GM18505 (cell line): ENCODE data around the gene TRIM2.

ENCODE experiments used
- ATAC-seq: cut with Tn5 transposase; IDR thresholded peaks from one replicate; pipeline ENCODE4 v1.9.1; 2021; ENCODE audit not compliant: unreplicated experiment
- POLR2A ChIP-seq: IDR thresholded peaks from 4 replicates; pipeline ENCODE4 v1.6.1; 2011; ENCODE audit warnings: borderline replicate concordance; ENCODE audit not compliant: insufficient read depth, insufficient read length; ENCODE audit errors: extremely low read depth

The TRIM2 gene

DNA sequence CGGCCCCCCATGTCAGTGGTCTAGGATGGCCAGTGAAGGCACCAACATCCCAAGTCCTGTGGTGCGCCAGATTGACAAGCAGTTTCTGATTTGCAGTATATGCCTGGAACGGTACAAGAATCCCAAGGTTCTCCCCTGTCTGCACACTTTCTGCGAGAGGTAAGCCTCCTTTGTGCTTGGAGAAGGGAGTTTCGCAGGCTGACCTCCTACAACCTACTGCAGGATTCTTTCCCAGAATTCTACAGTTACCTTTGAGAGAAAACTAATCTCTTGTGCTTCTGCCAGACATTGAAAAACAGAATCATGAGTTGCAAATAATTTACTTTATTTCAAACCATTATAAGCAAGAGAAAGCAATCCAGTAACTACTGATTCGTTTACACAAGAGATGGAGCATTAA lies 66.1 kb downstream of the TRIM2 start:
- ATAC-seq: no peak
- TF ChIP-seq POLR2A: no peak

DNA sequence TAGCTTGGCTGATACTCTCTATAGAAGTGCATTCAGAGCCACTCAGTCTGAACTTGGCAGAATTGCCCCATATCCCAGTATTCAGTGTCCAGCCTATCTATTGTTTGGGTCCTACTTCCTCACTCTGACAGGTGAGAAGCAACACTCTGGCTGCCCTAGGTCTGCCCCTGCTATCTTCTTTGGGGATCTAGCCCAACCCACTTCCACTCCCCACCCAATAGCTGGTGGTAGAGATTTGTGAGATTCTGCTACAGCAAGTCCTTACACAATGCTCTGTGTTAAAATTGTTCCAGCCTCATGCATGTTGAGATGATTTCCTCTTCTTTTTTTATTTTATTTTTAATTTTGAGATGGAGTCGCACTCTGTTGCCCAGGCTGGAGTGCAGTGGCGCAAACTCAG lies 67.6 kb downstream of the TRIM2 start:
- ATAC-seq: no peak
- no peak for TF ChIP-seq POLR2A

DNA sequence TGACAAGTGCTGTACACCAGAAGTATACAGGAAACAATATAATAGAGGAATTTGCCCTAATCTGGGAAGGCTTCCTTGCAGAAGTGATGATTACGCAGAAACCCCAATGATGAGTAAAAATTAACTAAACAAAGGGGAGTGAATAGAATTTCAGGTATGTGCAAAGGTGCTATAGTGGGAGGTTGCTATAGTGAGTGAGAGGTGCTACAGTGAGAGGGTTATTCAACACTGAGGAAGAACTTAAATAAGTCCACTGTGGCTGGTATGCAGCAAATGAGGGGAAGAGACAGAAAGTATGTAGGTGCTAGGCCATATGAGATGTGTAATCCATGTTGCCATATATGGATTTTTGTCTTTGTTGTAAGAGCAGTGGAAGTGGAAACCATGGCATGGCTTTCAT lies 69.5 kb downstream of the TRIM2 start:
- no peak for TF ChIP-seq POLR2A
- ATAC-seq: no peak

DNA sequence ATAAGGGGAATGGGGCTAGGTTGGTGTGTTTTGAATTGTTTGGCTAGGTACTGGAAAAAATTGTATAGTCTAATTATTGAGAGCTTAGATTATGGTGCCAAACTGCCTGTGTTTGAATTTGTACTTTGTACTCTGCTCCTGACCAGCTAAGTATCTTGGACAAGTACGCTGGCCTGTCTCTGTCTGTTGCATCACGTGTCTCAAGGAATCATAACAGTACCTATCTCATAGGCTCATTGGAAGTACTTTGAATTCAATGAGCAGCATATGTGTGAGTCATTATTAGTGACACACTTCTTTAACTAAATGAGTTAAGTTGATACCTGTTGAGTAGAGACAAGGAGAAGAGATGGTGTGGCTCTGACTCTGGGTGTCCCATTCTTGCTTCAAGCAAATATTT lies 70.7 kb downstream of the TRIM2 start:
- TF ChIP-seq POLR2A: no peak
- ATAC-seq: no peak

DNA sequence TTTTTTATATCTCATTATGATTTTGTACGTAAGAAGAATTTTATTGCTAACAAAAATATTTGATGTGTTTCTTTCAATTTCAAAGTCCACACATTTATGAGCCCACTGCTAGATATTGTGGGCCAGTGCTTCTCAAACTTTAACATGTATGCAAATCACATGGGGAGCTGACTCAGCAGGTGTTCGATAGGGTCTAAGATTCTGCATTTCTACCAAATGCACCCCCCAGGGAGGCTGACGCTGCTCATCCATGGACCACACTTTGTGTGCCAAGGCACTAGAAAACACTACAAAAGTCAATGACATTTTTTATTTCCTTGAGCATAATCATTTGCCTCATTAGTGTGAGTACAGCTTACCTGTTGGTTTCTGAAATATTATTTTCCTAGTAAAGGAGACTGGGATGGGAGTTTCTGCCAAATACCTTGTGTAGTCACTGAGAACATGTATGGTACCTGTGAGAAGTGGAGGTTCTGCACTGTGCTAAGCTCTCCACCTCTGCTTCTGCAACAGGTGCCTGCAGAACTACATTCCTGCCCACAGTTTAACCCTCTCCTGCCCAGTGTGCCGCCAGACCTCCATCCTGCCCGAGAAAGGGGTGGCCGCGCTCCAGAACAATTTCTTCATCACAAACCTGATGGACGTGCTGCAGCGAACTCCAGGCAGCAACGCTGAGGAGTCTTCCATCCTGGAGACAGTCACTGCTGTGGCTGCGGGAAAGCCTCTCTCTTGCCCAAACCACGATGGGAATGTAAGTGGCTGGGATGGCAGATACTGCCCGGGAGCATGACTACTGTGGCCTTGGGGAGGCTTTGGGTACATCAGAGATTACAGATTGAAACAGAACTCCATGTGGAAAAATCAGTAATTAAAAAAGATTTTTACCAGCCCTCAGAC lies 71.4 kb downstream of the TRIM2 start:
- no peak for TF ChIP-seq POLR2A
- ATAC-seq: no peak

DNA sequence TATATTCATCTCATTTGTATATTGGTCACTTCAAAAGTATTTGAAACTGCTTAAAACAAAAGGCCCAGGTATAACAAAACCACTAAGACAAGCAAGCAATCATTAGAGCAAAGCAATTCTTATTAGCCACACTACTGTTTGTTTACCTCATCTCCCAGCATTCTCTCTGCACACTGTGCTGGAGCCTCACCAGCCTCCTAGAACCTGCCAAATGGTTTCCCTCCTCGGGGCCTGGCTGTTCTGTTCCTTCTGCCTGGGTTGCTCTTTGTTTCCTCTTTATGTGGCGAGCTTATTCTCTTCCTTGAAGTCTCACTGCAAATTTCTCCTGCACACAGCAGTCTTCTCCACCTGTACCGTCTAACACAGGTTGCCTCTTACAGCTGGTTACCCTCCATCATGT lies 72.7 kb downstream of the TRIM2 start:
- TF ChIP-seq POLR2A: no peak
- ATAC-seq: no peak

DNA sequence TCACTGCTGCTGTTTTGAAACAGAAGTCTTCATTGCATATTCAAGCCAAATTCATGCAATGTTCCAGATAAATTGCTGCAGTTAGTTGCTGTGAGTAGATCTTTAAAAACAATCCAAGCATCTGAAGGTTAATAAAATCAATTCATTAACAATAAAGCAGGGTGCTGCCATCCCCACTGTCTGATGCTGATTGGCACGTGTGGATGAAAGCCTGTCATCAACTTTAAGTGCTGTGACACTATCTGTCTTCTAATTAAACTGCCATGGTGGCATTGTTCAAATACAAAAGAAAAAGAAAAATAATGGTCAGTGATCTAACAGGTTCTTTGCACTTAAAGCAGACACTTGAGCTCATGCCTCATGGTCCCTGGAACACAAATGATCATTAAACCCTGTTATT lies 77.2 kb downstream of the TRIM2 start:
- ATAC-seq: no peak
- no peak for TF ChIP-seq POLR2A

DNA sequence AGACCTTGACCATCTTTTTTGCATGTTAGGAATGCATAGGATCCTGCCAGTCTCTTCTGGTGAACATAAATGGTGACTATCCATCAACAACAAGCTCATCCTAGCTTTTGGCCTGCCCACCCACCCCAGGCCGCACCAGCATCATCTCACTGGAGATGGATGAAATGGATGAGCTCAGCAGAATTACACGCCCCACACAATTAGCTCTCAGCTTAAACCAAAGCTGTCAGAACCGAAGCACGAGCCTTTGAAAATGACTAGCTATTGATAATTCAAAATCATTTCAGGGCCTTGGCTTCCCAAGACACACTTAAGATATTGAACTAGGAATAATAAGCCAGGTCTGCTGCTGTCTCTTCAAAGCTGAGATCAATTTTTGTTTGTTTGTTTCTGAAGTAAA lies 77.8 kb downstream of the TRIM2 start:
- no peak for TF ChIP-seq POLR2A
- ATAC-seq: no peak

DNA sequence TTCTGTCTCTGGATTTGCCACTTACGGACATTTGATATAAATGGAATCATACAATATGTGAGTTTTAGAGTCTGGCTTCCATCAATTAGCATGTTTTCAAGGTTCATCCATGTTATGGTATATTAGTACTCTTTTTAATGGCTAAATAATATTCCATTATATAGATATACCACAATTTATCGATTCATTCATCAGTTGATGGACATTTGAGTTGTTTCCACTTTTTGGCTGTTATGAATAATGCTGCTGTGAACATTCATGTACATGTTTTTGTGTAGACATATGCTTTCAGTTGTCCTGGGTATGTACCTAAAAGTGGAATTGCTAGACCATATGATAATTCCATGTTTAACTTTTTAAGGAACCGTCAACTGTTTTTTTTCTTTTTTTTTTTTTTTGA lies 79.0 kb downstream of the TRIM2 start:
- no peak for ATAC-seq
- no peak for TF ChIP-seq POLR2A

DNA sequence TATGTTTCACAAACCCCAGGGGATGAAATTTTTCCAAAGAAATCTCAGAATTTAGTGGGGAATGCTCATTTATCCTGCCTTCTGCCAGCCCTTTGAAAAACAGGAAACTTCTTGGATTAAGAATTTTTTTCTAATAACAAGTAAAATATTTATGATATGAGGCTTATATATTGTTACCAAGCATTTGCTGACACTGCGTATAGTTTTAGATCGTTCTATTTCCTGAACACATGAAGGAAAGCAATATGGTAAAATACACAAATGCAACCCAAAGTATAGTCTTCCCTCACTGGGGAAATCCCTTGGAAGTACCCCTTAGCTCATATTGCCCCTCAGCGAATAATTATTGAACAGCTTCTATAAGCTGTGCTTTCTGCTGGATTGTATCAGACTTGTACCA lies 85.9 kb downstream of the TRIM2 start:
- ATAC-seq: no peak
- no peak for TF ChIP-seq POLR2A

DNA sequence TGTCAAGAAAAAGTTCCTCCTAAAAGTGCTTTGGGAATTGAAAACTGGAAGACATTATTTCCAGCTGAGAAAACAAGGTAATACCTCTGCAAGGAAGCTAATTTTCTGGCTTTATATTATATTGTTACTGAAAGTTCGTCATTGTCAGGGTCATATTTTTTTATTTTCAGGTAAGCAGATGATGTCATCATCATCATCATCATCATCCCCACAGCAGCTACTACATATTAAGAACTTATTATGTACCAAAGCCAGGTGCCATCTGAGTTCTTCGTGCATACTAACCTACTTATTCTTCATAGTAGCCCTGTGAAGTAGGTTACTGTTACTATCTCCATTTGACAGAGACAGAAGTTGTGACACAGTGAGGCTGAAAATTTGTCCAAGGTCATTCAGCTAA lies 87.3 kb downstream of the TRIM2 start:
- ATAC-seq: no peak

DNA sequence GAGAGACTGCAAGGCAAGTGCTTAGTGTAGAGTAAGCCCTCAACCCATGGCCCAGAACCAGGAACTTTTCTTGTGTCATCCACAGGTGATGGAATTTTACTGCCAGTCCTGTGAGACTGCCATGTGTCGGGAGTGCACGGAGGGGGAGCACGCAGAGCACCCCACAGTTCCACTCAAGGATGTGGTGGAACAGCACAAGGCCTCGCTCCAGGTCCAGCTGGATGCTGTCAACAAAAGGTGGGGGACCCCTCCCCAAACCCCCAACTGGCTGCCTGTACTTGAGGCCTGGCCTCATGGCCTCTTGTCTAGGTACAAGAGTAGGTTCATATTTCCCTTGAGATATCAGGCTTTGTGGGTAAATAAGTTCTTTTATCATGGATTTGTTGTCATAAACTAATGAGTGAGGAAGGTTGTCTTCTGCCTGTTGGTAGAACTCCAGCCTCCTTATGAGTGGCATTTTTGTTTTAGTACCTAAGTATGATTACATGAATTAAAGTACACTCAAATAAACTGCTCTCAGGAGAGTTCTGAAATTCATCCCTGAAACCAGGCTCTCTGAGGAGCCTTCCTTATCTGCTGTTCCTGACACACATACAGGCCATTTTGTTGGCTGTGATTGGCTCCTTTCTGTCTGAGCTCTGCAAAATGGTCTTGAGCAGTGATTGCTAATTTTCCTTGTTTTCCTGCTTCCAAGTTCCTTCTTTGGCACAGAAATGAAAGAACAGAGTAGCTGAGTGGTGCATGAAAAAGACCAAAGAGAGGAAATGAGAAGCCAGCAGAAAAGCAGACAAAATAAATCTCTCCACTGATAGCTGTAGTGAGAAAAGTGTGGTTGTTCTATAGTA lies 88.9 kb downstream of the TRIM2 start:
- ATAC-seq: no peak
- TF ChIP-seq POLR2A: no peak

More for the DNA sequence above, 87.3 kb downstream of the TRIM2 start:
- TF ChIP-seq POLR2A: no peak

DNA sequence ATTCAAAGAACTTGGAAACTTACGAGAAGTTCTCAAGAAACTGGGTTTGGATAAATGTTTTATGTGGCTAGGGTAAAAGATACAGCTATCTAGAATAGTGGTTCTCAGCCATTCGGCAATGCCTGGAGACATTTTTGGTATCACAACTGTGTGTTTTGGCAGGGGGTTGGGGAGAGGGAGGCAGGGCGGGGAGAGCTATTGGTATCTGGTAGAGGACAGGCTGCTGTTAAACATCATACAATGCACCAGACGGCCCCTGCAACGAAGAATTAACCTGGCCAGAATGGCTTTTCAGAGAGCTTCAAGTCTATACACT lies 89.5 kb downstream of the TRIM2 start:
- ATAC-seq: no peak
- no peak for TF ChIP-seq POLR2A

DNA sequence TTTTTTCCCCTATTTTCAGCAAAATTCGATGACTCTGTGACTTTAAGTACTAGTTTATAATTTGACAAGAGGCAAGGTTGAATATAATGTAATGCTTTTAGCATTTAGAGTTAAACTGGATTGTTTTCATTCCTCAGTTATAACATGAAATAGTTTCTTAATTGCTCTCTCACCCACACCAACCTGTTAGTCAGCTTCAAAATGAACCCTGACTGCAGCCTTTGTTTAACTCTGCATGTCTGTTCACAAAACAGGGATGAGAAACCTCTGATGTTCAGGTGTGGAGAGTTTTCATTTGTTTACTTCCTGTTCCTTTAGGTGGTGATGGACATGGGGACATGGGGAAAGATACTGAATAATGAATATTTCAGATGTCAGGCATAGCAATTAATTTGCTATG lies 90.4 kb downstream of the TRIM2 start:
- ATAC-seq: no peak
- no peak for TF ChIP-seq POLR2A
